ENCODE data around the gene CELSR2.

The CELSR2 gene

GRCh38 chr1:109269212-109269980 lies 20.1 kb downstream of the CELSR2 start:
- Histone ChIP-seq H3K4me1 (peaks cover 22% of the 10 kb centered on the region), H3K4me2 (no peak overlapping the region), H3K27me3 (no peaks in the 10 kb centered on the region), H3K9me3 (no peaks in the 10 kb centered on the region), H3K36me3 (peaks cover 77% of the 10 kb centered on the region), H3K9ac (no peak overlapping the region), H3K4me3 (no peak overlapping the region), H3K27ac (no peak overlapping the region), H4K20me1 (no peaks in the 10 kb centered on the region)
- TF ChIP-seq Cebpa-rat (IDR thresholded peaks at IDR 0.05), result no peak

GRCh38 chr1:109269981-109270622 lies 20.8 kb downstream of the CELSR2 start:
- no peak overlapping the region for H3K9ac ChIP-seq
- no peak overlapping the region for H3K4me2 ChIP-seq
- H3K27me3 ChIP-seq, result no peaks in the 10 kb centered on the region
- H3K4me1 ChIP-seq, result peaks cover 29% of the 10 kb centered on the region
- H3K4me3 ChIP-seq, result no peak overlapping the region
- H3K27ac ChIP-seq, result no peak overlapping the region
- H3K9me3 ChIP-seq, result no peaks in the 10 kb centered on the region
- no peaks in the 10 kb centered on the region for H4K20me1 ChIP-seq
- peaks cover 70% of the 10 kb centered on the region for H3K36me3 ChIP-seq
- TF ChIP-seq Cebpa-rat (IDR thresholded peaks at IDR 0.05), result no peak

GRCh38 chr1:109270623-109271317 lies 21.4 kb downstream of the CELSR2 start:
- H4K20me1 ChIP-seq, result no peaks in the 10 kb centered on the region
- H3K9ac ChIP-seq, result no peak overlapping the region
- peaks cover 66% of the 10 kb centered on the region for H3K36me3 ChIP-seq
- H3K27me3 ChIP-seq, result no peaks in the 10 kb centered on the region
- no peak for TF ChIP-seq Cebpa-rat (IDR thresholded peaks at IDR 0.05)
- no peak overlapping the region for H3K4me2 ChIP-seq
- H3K4me1 ChIP-seq, result peaks cover 33% of the 10 kb centered on the region
- H3K27ac ChIP-seq, result no peak overlapping the region
- no peak overlapping the region for H3K4me3 ChIP-seq
- H3K9me3 ChIP-seq, result no peaks in the 10 kb centered on the region

DNA sequence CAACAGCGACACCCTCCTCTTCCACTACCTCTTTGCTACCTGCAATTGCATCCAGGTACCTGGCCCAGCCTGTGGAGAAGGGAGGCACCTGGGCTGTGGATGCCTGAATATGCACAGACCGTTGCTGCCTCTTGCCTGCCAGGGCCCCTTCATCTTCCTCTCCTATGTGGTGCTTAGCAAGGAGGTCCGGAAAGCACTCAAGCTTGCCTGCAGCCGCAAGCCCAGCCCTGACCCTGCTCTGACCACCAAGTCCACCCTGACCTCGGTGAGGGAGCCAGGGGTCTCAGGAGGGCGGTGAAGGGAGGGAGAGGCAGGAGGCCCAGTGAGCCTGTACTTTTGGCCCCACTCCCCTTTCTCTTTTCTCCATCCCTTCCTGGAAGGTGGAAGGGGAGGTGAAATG lies 22.1 kb downstream of the CELSR2 start:
- TF ChIP-seq Cebpa-rat (IDR thresholded peaks at IDR 0.05), result no peak

GRCh38 chr1:109272021-109272799 lies 22.9 kb downstream of the CELSR2 start:
- Histone ChIP-seq H3K36me3 (peaks cover 64% of the 10 kb centered on the region), H3K9me3 (no peaks in the 10 kb centered on the region), H4K20me1 (no peaks in the 10 kb centered on the region), H3K27me3 (no peaks in the 10 kb centered on the region), H3K27ac (no peak overlapping the region), H3K4me3 (no peak overlapping the region), H3K9ac (no peak overlapping the region), H3K4me1 (peaks cover 27% of the 10 kb centered on the region), H3K4me2 (no peak overlapping the region)
- no peak for TF ChIP-seq Cebpa-rat (IDR thresholded peaks at IDR 0.05)

More for the DNA sequence above, 22.1 kb downstream of the CELSR2 start:
- no peak overlapping the region for H3K4me3 ChIP-seq
- H3K27me3 ChIP-seq, result no peaks in the 10 kb centered on the region
- peaks cover 64% of the 10 kb centered on the region for H3K36me3 ChIP-seq
- H3K4me1 ChIP-seq, result peaks cover 33% of the 10 kb centered on the region
- H3K9me3 ChIP-seq, result no peaks in the 10 kb centered on the region
- no peak overlapping the region for H3K27ac ChIP-seq
- no peaks in the 10 kb centered on the region for H4K20me1 ChIP-seq
- no peak overlapping the region for H3K9ac ChIP-seq
- no peak overlapping the region for H3K4me2 ChIP-seq

DNA sequence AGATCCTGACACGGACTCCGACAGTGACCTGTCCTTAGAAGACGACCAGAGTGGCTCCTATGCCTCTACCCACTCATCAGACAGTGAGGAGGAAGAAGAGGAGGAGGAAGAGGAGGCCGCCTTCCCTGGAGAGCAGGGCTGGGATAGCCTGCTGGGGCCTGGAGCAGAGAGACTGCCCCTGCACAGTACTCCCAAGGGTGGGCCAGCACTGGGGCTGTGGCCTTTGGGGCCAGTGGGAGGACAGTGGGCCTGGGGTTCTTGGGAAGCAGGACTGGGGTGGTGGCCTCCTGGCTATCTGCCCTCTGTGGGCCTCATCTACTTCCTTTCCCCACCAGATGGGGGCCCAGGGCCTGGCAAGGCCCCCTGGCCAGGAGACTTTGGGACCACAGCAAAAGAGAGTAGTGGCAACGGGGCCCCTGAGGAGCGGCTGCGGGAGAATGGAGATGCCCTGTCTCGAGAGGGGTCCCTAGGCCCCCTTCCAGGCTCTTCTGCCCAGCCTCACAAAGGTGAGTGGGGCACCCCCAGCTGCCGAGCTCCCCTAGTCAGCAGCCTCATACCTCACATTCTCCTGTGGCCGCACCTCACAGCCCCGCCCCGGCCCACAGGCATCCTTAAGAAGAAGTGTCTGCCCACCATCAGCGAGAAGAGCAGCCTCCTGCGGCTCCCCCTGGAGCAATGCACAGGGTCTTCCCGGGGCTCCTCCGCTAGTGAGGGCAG lies 23.6 kb downstream of the CELSR2 start:
- no peaks in the 10 kb centered on the region for H3K9me3 ChIP-seq
- H3K9ac ChIP-seq, result no peak overlapping the region
- no peaks in the 10 kb centered on the region for H3K27me3 ChIP-seq
- no peak for TF ChIP-seq Cebpa-rat (IDR thresholded peaks at IDR 0.05)
- H3K4me2 ChIP-seq, result no peak overlapping the region
- no peak overlapping the region for H3K27ac ChIP-seq
- H4K20me1 ChIP-seq, result no peaks in the 10 kb centered on the region
- no peak overlapping the region for H3K4me3 ChIP-seq
- peaks cover 19% of the 10 kb centered on the region for H3K4me1 ChIP-seq
- peaks cover 62% of the 10 kb centered on the region for H3K36me3 ChIP-seq

DNA sequence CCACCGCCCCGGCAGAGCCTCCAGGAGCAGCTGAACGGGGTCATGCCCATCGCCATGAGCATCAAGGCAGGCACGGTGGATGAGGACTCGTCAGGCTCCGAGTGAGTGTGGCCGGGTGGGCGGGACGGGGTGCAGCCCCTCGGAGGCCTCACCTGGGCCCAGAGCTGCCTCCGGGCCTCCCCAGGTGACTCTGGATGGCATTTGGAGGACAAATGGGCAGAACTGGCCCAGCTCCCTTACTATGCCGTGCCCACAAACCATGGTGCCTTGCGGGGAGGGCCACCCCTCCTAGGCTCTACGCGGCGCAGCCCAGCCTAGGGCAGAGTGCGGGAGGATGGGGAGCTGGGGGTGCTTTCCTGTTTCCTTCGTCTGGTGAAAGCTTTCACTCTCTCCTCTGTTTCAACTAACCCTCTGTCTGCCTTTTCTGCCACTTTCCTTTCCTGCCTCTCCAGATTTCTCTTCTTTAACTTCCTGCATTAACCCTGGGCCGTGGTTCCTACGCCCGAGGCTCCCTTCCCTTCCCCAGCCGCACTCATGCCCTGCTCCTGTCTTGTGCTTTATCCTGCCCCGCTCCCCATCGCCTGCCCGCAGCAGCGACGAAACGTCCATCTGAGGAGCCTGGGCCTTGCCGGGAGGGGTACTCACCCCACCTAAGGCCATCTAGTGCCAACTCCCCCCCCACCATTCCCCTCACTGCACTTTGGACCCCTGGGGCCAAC lies 24.4 kb downstream of the CELSR2 start:
- Histone ChIP-seq H3K9ac (0 out of 2 replicates have a peak overlapping the region, but pooled peaks have one; percentile 52), H3K4me2 (peak overlapping the region; percentile 76), H3K27ac (peak overlapping the region; percentile 58; the same call in 1 of the 2 replicates), H3K4me3 (no peak overlapping the region), H4K20me1 (no peaks in the 10 kb centered on the region), H3K4me1 (peaks cover 19% of the 10 kb centered on the region), H3K9me3 (no peaks in the 10 kb centered on the region), H3K36me3 (peaks cover 62% of the 10 kb centered on the region), H3K27me3 (no peaks in the 10 kb centered on the region)
- TF ChIP-seq Cebpa-rat (IDR thresholded peaks at IDR 0.05), result no peak

DNA sequence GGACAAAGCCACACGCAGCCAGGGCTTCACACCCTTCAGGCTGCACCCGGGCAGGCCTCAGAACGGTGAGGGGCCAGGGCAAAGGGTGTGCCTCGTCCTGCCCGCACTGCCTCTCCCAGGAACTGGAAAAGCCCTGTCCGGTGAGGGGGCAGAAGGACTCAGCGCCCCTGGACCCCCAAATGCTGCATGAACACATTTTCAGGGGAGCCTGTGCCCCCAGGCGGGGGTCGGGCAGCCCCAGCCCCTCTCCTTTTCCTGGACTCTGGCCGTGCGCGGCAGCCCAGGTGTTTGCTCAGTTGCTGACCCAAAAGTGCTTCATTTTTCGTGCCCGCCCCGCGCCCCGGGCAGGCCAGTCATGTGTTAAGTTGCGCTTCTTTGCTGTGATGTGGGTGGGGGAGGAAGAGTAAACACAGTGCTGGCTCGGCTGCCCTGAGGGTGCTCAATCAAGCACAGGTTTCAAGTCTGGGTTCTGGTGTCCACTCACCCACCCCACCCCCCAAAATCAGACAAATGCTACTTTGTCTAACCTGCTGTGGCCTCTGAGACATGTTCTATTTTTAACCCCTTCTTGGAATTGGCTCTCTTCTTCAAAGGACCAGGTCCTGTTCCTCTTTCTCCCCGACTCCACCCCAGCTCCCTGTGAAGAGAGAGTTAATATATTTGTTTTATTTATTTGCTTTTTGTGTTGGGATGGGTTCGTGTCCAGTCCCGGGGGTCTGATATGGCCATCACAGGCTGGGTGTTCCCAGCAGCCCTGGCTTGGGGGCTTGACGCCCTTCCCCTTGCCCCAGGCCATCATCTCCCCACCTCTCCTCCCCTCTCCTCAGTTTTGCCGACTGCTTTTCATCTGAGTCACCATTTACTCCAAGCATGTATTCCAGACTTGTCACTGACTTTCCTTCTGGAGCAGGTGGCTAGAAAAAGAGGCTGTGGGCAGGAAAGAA lies 25.5 kb downstream of the CELSR2 start:
- Histone ChIP-seq H3K4me2 (peak overlapping the region; percentile 76), H3K4me3 (no peak overlapping the region), H4K20me1 (no peaks in the 10 kb centered on the region), H3K27me3 (no peaks in the 10 kb centered on the region), H3K36me3 (peaks cover 58% of the 10 kb centered on the region), H3K4me1 (peaks cover 19% of the 10 kb centered on the region), H3K9ac (peak overlapping the region; percentile 52), H3K27ac (peak overlapping the region; percentile 58), H3K9me3 (no peaks in the 10 kb centered on the region)
- no peak for TF ChIP-seq Cebpa-rat (IDR thresholded peaks at IDR 0.05)

Data from BLaER1 (cell line).